GM21381 (cell line): ENCODE results near the gene NOX5.

ENCODE experiments used
- ATAC-seq: cut with Tn5 transposase; IDR thresholded peaks from one replicate; pipeline ENCODE4 v1.9.1; 2021; ENCODE audit warnings: mild to moderate bottlenecking, moderate library complexity; ENCODE audit not compliant: unreplicated experiment

Gene NOX5

GRCh38 chr15:69017978-69018377 is 3.5 kb downstream of the NOX5 start:
- ATAC-seq, result no peak

DNA sequence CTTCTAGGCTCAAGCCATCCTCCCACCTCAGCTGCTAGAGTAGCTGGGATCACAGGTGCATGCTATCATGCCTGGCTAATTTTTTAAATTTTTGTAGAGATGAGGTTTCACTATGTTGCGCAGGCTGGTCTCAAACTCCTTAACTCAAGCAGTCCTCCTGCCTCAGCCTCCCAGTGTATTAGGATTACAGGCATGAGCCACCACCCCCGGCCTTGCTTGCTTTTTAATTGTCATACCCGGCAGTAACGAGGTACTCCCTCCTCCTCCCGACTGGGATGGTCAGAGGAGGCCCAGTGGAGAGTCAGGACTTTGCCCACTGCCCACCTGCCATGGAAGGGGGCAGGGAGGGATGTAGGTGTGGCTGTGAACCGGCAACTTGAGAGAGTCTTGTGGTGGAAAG is 4.5 kb downstream of the NOX5 start:
- no peak for ATAC-seq

GRCh38 chr15:69021895-69022294 is 7.4 kb downstream of the NOX5 start:
- no peak for ATAC-seq

GRCh38 chr15:69025320-69025719 is 10.8 kb downstream of the NOX5 start:
- no peak for ATAC-seq

GRCh38 chr15:69026355-69026754 is 11.9 kb downstream of the NOX5 start:
- no peak for ATAC-seq

DNA sequence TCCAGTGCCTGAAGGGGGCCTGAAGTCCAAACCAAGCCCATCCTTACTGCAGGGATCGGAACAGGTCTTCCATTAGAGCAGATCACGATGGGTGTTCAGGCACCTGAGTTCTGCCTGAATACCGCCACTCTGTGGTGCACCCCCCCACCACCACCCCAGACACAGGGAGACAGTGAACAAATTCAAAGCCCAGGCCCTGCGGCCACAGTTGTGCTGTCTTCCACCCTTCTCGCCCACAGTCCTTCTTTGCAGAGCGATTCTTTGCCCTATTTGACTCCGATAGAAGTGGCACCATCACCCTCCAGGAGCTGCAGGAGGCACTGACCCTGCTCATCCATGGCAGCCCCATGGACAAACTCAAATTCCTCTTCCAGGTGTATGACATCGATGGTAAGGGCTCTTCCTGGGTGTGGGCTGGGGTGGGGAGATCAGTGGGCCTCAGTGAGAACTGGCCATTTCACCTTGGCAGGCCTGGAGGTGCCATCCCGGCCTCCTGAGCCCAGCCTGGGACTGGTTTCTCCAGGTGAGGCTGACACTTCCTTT is 13.6 kb downstream of the NOX5 start:
- ATAC-seq, result no peak

DNA sequence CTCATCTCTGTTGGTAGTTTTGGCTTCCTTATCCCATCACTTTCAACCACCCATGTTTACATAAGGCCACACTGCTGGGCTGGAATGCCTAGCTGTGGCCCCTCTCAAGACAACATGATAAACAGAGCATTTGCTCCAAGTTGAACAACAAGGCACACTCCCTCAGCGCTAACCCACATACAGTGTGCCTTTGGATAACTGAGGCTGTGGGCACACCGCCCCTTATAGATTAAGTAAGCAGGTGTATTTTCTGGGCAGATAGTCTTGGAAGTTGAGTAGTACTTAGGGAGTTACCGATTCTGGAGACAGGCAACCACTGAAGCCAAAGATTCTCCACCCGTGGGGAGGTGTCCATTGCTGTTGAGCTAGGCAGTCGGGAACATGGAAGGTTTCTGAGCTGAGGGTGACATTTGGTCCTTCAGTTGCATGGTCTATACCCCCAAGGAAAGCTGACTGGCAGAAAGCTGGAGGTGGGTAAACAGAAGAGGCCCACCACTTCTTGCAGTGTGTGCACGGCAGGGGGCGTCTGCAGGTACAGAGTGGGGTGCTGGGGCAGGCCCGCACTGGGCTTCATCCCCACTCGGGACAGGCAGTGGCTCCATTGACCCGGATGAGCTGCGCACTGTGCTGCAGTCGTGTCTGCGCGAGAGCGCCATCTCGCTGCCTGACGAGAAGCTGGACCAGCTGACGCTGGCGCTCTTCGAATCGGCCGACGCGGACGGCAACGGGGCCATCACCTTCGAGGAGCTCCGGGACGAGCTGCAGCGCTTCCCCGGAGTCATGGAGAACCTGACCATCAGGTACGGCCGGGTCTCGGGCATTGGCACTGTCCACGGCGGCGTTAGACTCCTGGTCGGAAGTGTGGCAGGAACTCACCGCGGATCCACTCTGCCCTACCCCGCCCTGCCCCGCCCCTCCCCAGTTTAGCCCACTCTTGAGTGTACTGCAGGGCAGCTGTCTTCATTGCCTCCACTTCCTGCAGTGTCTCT is 16.8 kb downstream of the NOX5 start:
- ATAC-seq, result no peak

- ATAC-seq, result no peak
Measured at GRCh38 chr15:69032031-69032430, 17.5 kb downstream of the NOX5 start.

GRCh38 chr15:69032703-69033373 is 18.3 kb downstream of the NOX5 start:
- no peak for ATAC-seq

DNA sequence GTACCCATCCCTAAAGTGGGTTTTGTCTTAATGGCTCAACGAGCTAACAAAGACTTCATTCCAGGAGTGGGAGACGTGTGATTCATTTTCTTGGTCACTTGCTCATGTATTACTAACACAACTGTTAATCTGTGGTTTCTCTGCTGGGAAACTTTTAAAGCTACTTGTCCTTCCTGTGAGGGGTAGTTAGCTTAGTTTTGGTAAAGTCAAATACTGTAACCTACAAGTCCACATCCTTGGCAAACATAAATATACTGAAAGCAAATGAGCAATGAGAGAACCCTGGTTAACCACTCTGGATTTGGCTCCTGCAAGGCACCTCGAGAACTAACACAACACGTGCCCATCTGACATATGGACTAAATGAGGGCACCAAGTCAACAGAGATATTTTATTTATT is 19.9 kb downstream of the NOX5 start:
- no peak for ATAC-seq

DNA sequence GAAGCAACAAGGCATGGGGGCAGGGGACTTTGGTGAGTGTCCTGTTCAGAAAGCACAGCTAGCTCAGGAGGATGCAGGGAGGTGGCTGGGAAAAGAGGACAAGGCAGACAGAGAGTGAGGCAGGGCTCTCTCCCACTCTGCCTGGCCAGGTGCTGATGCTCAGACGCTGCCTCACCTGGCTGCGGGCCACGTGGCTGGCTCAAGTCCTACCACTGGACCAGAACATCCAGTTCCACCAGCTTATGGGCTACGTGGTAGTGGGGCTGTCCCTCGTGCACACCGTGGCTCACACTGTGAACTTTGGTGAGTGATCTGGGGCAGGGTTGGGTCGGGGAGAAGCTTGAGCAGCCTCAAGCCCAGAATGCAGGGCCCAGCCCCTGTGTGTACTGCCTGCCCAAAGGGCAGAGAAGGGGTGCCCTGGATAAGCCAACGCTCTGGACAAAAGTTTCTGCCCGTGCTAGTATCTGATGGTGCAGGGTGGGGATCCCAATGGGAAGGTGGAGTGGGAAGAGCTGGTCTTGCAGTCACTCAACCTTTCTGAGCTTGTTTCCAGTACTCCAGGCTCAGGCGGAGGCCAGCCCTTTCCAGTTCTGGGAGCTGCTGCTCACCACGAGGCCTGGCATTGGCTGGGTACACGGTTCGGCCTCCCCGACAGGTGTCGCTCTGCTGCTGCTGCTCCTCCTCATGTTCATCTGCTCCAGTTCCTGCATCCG is 20.9 kb downstream of the NOX5 start:
- ATAC-seq, result no peak

GRCh38 chr15:69035918-69036258 is 21.4 kb downstream of the NOX5 start:
- ATAC-seq, result no peak

- ATAC-seq, result no peak
Measured at GRCh38 chr15:69036826-69037225, 22.3 kb downstream of the NOX5 start.

DNA sequence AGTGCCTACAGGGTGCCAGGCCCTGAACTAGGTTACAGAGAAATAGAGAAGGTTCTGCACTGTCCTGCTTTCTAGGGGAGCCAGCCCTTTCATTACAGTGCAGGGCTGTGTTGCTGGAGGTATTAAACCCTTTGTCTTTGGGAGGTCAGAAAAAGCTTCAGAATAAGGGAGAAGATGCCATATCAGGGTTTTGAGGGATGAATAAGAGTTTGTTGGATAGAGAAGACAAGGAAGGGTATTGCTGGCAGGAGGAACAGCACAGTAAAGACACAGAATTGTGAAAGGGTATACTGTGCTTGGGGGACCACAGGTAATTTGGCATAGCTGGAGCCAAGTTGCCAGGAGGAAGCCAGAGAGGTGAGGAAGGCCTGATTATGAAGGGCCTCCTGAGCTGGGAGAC is 23.0 kb downstream of the NOX5 start:
- ATAC-seq, result no peak

GRCh38 chr15:69037977-69038376 is 23.5 kb downstream of the NOX5 start:
- no peak for ATAC-seq

- ATAC-seq, result no peak
Measured at GRCh38 chr15:69038508-69038907, 24.0 kb downstream of the NOX5 start.

- ATAC-seq, result no peak
Measured at GRCh38 chr15:69039516-69040225, 25.2 kb downstream of the NOX5 start.

DNA sequence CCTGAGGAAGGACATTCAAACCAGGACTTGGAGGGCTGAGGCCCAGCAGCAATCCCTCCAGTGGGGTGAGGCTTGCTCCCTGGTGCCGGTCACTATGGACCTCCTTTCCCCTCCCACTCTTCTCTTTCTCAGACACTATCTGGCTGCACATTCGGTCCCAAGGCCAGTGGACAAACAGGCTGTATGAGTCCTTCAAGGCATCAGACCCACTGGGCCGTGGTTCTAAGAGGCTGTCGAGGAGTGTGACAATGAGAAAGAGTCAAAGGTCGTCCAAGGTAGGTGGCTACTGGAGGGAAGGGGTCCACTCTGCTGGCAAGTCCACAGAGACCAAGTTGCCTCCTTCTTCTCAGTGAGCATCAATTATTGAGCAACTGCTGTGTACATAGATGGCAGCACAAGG is 28.0 kb downstream of the NOX5 start:
- ATAC-seq, result no peak

- ATAC-seq, result no peak
Measured at GRCh38 chr15:69045802-69046201, 31.3 kb downstream of the NOX5 start.

DNA sequence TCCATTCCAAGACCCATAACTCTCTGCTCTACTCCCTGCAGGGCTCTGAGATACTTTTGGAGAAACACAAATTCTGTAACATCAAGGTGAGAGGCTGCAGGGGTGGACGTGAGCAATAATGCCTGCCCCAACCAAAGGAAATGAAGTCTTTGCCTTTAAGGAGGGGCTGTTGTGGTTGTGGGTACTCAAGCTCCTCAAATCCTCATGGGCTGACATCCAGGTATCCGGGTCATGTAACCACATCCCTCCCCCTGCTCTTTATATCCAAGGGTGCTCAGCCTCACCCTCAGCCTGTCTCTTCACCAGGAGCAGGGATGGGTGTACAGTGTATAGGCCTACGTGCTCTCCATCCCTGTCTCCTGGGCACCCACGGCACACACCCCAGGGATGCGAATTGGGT is 32.3 kb downstream of the NOX5 start:
- ATAC-seq, result no peak

GRCh38 chr15:69049976-69050375 is 35.5 kb downstream of the NOX5 start:
- ATAC-seq, result no peak
